PC-3 (cell line): ENCODE measurements around the gene FPGS. TPM values are rescaled to one million over a fixed set of nuclear protein-coding genes. Genes with fewer than 3 reads are reported as not detected.

ENCODE experiments used
- ATAC-seq: fragments of 200-7000 bp; cut with Tn5 transposase; 2 replicates; pipeline ENCODE4 v1.9.1; 2020; ENCODE audit warnings: mild to moderate bottlenecking, moderate library complexity
- BruUV-seq: library from RNA; stranded (reverse); fragments of 400-500 nt; replicated peaks from 2 replicates; lab custom pipeline; 2021; lab: Mats Ljungman, UMichigan
- CTCF ChIA-PET: fragments of 300-600 bp; sonication (Branson Sonifier 250); formaldehyde crosslinking; loops from one replicate; lab custom pipeline; 2022; ENCODE audit warnings: antibody characterized with exemption; lab: Charles Lee
- POLR2A ChIA-PET: fragments of 300-600 bp; sonication (Branson Sonifier 250); formaldehyde crosslinking; loops from one replicate; lab custom pipeline; 2022; ENCODE audit warnings: antibody characterized with exemption; ENCODE audit not compliant: unreplicated experiment; lab: Charles Lee
- DNase-seq: peaks from one replicate; pipeline ENCODE4 v3.0.0-alpha.2; 2015
- H2AFZ ChIP-seq: fragments of 300-600 bp; sonication (generic); 2 replicates; pipeline ENCODE4 v1.6.0; 2016; ENCODE audit warnings: antibody characterized with exemption, low read length
- H3F3A ChIP-seq: fragments of 300-600 bp; sonication (generic); one replicate; pipeline ENCODE4 v1.6.0; 2017; ENCODE audit warnings: antibody characterized with exemption, low read length, control low read depth, mild to moderate bottlenecking; ENCODE audit not compliant: unreplicated experiment
- H3K27ac ChIP-seq: fragments of 300-600 bp; sonication (generic); 2 replicates; pipeline ENCODE4 v1.5.1; 2016; ENCODE audit warnings: mild to moderate bottlenecking, low read length
- H3K27me3 ChIP-seq: fragments of 300-600 bp; sonication (generic); 2 replicates; pipeline ENCODE4 v1.6.1; 2016; ENCODE audit warnings: low read length, mixed read lengths
- H3K36me3 ChIP-seq: fragments of 300-600 bp; sonication (generic); 2 replicates; pipeline ENCODE4 v1.6.1; 2016; ENCODE audit warnings: low read depth, mixed run types, low read length, mixed read lengths
- H3K4me1 ChIP-seq: fragments of 300-600 bp; sonication (generic); 2 replicates; pipeline ENCODE4 v1.5.1; 2016; ENCODE audit warnings: low read length; ENCODE audit not compliant: insufficient read depth
- H3K4me2 ChIP-seq: fragments of 300-600 bp; sonication (generic); 2 replicates; pipeline ENCODE4 v1.6.0; 2016; ENCODE audit warnings: low read length
- H3K4me3 ChIP-seq: fragments of 300-600 bp; sonication (generic); 2 replicates; pipeline ENCODE4 v1.5.1; 2016; ENCODE audit warnings: mild to moderate bottlenecking, low read length, mixed read lengths
- H3K79me2 ChIP-seq: fragments of 300-600 bp; sonication (generic); 2 replicates; pipeline ENCODE4 v1.6.1; 2017; ENCODE audit warnings: low read length, mixed read lengths
- H3K9ac ChIP-seq: fragments of 300-600 bp; sonication (generic); 2 replicates; pipeline ENCODE4 v1.6.0; 2016; ENCODE audit warnings: mild to moderate bottlenecking, low read length
- H3K9me2 ChIP-seq: fragments of 300-600 bp; sonication (generic); replicated peaks from 2 replicates; pipeline ENCODE4 v1.6.1; 2016; ENCODE audit warnings: mixed run types, low read length, mixed read lengths
- H3K9me3 ChIP-seq: fragments of 300-600 bp; sonication (generic); 2 replicates; pipeline ENCODE4 v1.6.1; 2016; ENCODE audit warnings: low read length, mixed read lengths
- H4K20me1 ChIP-seq: fragments of 300-600 bp; sonication (generic); 2 replicates; pipeline ENCODE4 v1.6.1; 2016; ENCODE audit warnings: low read length, mixed read lengths
- EZH2 ChIP-seq: fragments of 300-600 bp; sonication (generic); IDR thresholded peaks from one replicate; pipeline ENCODE4 v1.6.1; 2017; ENCODE audit warnings: antibody characterized with exemption, mild to moderate bottlenecking, low read length; ENCODE audit not compliant: unreplicated experiment
- EZH2phosphoT487 ChIP-seq: fragments of 300-600 bp; sonication (generic); IDR thresholded peaks from 2 replicates; pipeline ENCODE4 v1.6.1; 2018; ENCODE audit warnings: mild to moderate bottlenecking, antibody characterized with exemption, low read length, borderline replicate concordance
- intact Hi-C: fragments of 100-400 bp; cut with micrococcal nuclease; formaldehyde crosslinking; loops from 2 replicates; pipeline ENCODE4 v1.9.0; 2023
- total RNA-seq: library from RNA; depleted of rRNA; stranded (reverse); fragments of >200 nt; gene quantifications from 2 replicates; pipeline ENCODE4 v1.2.3, GENCODE V29; 2014
- TF ChIP-seq, protein P1 (sequence below): fragments of 300-600 bp; sonication (generic); conservative IDR thresholded peaks from 2 replicates; pipeline ENCODE4 v1.5.1; 2017; ENCODE audit warnings: antibody characterized with exemption, low read depth, mild to moderate bottlenecking, low read length

Gene FPGS
- total RNA-seq, 1 experiment from 2014 or later = 78.5 TPM

GRCh38 chr9:127770905-127771569 lies 31.6 kb upstream of the FPGS start:
- intact Hi-C loops = no loop called here
- Histone ChIP-seq H3K9me2 (no peaks in the 10 kb centered on the region), H3K4me2 (peak overlapping the region; percentile 91), H3F3A (no peaks in the 10 kb centered on the region), H3K79me2 (no peaks in the 10 kb centered on the region), H3K36me3 (no peaks in the 10 kb centered on the region), H3K4me1 (peaks cover 4% of the 10 kb centered on the region; the same call in 1 of the 2 replicates), H3K27ac (no peak overlapping the region), H2AFZ (peak overlapping the region; percentile 76), H3K9ac (no peak overlapping the region), H3K27me3 (no peaks in the 10 kb centered on the region), H3K9me3 (no peaks in the 10 kb centered on the region), H3K4me3 (peak overlapping the region; percentile 70), H4K20me1 (no peaks in the 10 kb centered on the region)
- DNase-seq = peak; percentile 92
- BruUV-seq = no TSS peak
- ChIA-PET POLR2A (interaction anchor here (0.5 to 1.0 kb wide), 2 partner anchors 15 to 36 kb away, joined by 3 to 8 read pairs; partner anchors contain the start of genes CDK9 and TOR2A), CTCF (interaction anchor here (0.5 to 1.2 kb wide), 3 partner anchors 36 to 108 kb away, joined by 3 to 10 read pairs (median 9); partner anchors contain the start of gene TOR2A)
- no peak for TF ChIP-seq EZH2phosphoT487
- no peak for TF ChIP-seq EZH2
- TF ChIP-seq, protein P1, sequence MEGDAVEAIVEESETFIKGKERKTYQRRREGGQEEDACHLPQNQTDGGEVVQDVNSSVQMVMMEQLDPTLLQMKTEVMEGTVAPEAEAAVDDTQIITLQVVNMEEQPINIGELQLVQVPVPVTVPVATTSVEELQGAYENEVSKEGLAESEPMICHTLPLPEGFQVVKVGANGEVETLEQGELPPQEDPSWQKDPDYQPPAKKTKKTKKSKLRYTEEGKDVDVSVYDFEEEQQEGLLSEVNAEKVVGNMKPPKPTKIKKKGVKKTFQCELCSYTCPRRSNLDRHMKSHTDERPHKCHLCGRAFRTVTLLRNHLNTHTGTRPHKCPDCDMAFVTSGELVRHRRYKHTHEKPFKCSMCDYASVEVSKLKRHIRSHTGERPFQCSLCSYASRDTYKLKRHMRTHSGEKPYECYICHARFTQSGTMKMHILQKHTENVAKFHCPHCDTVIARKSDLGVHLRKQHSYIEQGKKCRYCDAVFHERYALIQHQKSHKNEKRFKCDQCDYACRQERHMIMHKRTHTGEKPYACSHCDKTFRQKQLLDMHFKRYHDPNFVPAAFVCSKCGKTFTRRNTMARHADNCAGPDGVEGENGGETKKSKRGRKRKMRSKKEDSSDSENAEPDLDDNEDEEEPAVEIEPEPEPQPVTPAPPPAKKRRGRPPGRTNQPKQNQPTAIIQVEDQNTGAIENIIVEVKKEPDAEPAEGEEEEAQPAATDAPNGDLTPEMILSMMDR = no peak
- peak; percentile 97 for ATAC-seq

DNA sequence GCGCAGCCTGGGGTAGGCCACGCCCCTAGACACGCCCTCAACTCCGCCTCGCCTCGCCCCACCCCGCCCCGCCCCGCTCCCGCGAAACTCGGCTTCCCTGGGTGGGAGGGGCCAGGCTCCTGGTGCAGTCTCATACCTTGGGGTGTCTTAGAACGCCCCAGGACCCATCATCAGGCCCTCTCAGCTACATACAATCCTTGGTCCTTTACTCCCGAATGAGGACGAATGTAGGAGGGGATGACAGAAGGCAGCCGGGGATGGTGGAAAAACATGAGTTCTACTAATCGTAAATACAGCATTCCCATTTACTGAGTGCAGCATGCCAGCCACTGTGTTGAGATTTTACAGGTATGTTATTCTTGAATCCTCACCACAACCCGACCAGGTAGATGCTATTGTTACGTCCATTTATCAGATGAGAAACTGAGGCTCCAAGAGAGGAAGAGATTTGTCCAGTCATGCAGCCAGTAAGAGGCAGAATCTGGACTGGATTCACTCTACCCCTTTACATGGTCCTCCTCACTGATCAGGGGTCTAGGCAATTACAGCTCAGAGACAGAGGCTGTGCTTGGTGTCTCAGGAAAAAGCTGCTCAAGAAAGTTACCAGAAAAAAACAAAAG lies 31.0 kb upstream of the FPGS start:
- H3K9ac ChIP-seq = no peak overlapping the region
- H3F3A ChIP-seq = no peaks in the 10 kb centered on the region
- H4K20me1 ChIP-seq = no peaks in the 10 kb centered on the region
- H3K4me2 ChIP-seq = peak overlapping the region; percentile 91
- H3K27me3 ChIP-seq = no peaks in the 10 kb centered on the region
- no TSS peak for BruUV-seq
- no peak overlapping the region for H3K27ac ChIP-seq
- H2AFZ ChIP-seq = peak overlapping the region; percentile 82
- CTCF ChIA-PET = interaction anchor here (0.5 to 1.2 kb wide), 2 partner anchors 37 to 109 kb away, joined by 3 to 10 read pairs; partner anchors contain the start of gene TOR2A
- peak overlapping the region; percentile 70 for H3K4me3 ChIP-seq
- DNase-seq (no peak), ATAC-seq (no peak)
- H3K36me3 ChIP-seq = no peaks in the 10 kb centered on the region
- no peaks in the 10 kb centered on the region for H3K9me3 ChIP-seq
- TF ChIP-seq EZH2 (no peak), EZH2phosphoT487 (no peak)
- TF ChIP-seq, protein P1 = no peak
- no peaks in the 10 kb centered on the region for H3K9me2 ChIP-seq
- intact Hi-C loops = no loop called here
- no peaks in the 10 kb centered on the region for H3K79me2 ChIP-seq
- H3K4me1 ChIP-seq = peaks cover 4% of the 10 kb centered on the region; the same call in 1 of the 2 replicates
- POLR2A ChIA-PET = interaction anchor here (1.0 kb wide), 1 partner anchor 37 kb away, joined by 3 read pairs; the partner anchor contains the start of gene TOR2A
